ENCODE results near the gene LGR6.

Gene LGR6

GRCh38 chr1:202285908-202286307, 92.3 kb downstream of the LGR6 start:
- TF ChIP-seq, protein P1, sequence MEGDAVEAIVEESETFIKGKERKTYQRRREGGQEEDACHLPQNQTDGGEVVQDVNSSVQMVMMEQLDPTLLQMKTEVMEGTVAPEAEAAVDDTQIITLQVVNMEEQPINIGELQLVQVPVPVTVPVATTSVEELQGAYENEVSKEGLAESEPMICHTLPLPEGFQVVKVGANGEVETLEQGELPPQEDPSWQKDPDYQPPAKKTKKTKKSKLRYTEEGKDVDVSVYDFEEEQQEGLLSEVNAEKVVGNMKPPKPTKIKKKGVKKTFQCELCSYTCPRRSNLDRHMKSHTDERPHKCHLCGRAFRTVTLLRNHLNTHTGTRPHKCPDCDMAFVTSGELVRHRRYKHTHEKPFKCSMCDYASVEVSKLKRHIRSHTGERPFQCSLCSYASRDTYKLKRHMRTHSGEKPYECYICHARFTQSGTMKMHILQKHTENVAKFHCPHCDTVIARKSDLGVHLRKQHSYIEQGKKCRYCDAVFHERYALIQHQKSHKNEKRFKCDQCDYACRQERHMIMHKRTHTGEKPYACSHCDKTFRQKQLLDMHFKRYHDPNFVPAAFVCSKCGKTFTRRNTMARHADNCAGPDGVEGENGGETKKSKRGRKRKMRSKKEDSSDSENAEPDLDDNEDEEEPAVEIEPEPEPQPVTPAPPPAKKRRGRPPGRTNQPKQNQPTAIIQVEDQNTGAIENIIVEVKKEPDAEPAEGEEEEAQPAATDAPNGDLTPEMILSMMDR (IDR thresholded peaks at IDR 0.05; ENCODE audit: low read depth, low read length) = no peak
- H3K4me3 ChIP-seq (replicated peaks in 1 of 2; ENCODE audit: low read depth in 2 of 2, low read length in 2 of 2) = no peak overlapping the region
- DNase-seq (ENCODE audit: low read depth in 2 of 2) = no peak

GRCh38 chr1:202286622-202287097, 93.1 kb downstream of the LGR6 start:
- peak; percentile 6 to 89 for DNase-seq (ENCODE audit: low read depth in 2 of 2)
- no peak overlapping the region for H3K4me3 ChIP-seq (replicated peaks in 1 of 2; ENCODE audit: low read depth in 2 of 2, low read length in 2 of 2)
- TF ChIP-seq, protein P1 (IDR thresholded peaks at IDR 0.05; ENCODE audit: low read depth, low read length) = no peak

DNA sequence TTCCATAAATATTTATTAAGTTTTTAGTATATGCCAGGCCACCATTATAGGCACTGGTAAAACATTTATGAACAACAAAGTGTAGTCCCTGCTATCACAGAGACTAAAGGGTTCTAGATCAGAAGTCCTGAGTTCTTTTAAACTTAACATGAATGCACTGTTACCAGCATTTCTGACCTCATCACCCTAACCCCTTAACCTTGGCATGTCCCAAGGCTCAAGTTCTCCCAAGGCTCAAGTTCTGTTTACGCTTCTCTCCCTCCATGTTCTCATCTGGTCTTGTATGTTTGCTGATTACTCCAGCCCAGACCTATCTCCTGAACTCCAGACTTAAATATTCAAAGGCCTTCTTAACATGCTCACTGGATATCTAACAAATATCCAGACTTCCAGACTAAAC, 93.6 kb downstream of the LGR6 start:
- H3K4me3 ChIP-seq (replicated peaks in 1 of 2; ENCODE audit: low read depth in 2 of 2, low read length in 2 of 2) = no peak overlapping the region
- DNase-seq (ENCODE audit: low read depth in 2 of 2) = no peak
- TF ChIP-seq, protein P1 (IDR thresholded peaks at IDR 0.05; ENCODE audit: low read depth, low read length) = no peak

DNA sequence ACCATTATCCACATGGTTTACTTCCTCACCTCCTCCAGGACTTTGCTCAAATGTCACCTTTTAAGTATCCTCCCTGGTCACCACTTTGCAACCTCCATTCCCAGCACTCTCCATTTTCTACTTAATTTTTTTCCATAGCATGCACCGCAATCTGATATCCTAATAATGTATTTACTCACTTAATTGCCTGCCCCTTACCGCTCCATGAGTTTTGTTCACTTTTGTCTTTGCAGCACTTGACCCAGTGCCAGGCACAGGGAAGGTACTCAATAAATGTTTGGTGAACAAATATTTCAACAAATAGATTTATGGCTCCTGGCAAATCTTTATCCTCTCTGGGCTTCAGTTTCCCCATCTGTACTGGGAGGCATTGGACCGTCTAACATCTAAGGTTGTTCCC, 94.6 kb downstream of the LGR6 start:
- DNase-seq (ENCODE audit: low read depth in 2 of 2) = no peak
- no peak overlapping the region for H3K4me3 ChIP-seq (replicated peaks in 1 of 2; ENCODE audit: low read depth in 2 of 2, low read length in 2 of 2)
- TF ChIP-seq, protein P1 (IDR thresholded peaks at IDR 0.05; ENCODE audit: low read depth, low read length) = no peak

DNA sequence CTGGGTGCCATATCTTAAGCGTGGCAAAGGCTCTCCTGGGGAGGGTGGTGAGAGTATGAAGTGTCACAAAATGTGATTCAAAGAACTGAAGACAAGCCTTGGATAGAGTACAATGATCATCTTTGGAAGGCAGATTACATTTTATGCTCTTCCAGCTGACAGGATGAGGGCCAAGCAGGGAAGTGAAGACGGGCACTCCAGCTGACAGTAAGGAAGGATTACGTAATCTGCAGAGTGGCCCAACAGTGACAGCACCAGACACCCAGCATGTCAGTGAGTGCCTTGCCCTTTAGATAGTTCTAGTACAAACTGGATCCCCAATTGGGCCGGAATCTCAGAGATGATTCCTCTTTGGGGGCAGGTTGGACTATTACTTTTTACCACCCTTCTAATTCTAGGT, 95.4 kb downstream of the LGR6 start:
- TF ChIP-seq, protein P1 (IDR thresholded peaks at IDR 0.05; ENCODE audit: low read depth, low read length) = no peak
- DNase-seq (ENCODE audit: low read depth in 2 of 2) = no peak
- no peak overlapping the region for H3K4me3 ChIP-seq (replicated peaks in 1 of 2; ENCODE audit: low read depth in 2 of 2, low read length in 2 of 2)

GRCh38 chr1:202291001-202291400, 97.4 kb downstream of the LGR6 start:
- H3K4me3 ChIP-seq (replicated peaks in 1 of 2; ENCODE audit: low read depth in 2 of 2, low read length in 2 of 2) = no peak overlapping the region
- TF ChIP-seq, protein P1 (IDR thresholded peaks at IDR 0.05; ENCODE audit: low read depth, low read length) = no peak
- DNase-seq (ENCODE audit: low read depth in 2 of 2) = peak in 1 of 2 donors; percentile 49
